Measurements from ENCODE around the gene FXYD6.
"Not testable (repeated sequence)": the region's sequence is repeated elsewhere in the genome, so short reads cannot be mapped to it uniquely, and the experiment has no call there.

Gene FXYD6

GRCh38 chr11:117868815-117869561, 7.5 kb downstream of the FXYD6 start:
- DNase-seq, result peak; percentile 13

GRCh38 chr11:117868088-117868487, 8.4 kb downstream of the FXYD6 start:
- no peak for DNase-seq

GRCh38 chr11:117866526-117866925, 9.9 kb downstream of the FXYD6 start:
- no peak for DNase-seq

- not testable (repeated sequence) for DNase-seq
Measured at GRCh38 chr11:117865546-117865945, 10.9 kb downstream of the FXYD6 start.

GRCh38 chr11:117863383-117863782, 13.1 kb downstream of the FXYD6 start:
- no peak for DNase-seq

GRCh38 chr11:117862753-117863152, 13.7 kb downstream of the FXYD6 start:
- no peak for DNase-seq

GRCh38 chr11:117862019-117862725, 14.3 kb downstream of the FXYD6 start:
- DNase-seq, result no peak

- DNase-seq, result peak; percentile 7
Measured at GRCh38 chr11:117861151-117862018, 15.1 kb downstream of the FXYD6 start.

GRCh38 chr11:117860139-117860538, 16.3 kb downstream of the FXYD6 start:
- no peak for DNase-seq

GRCh38 chr11:117859488-117860112, 16.9 kb downstream of the FXYD6 start:
- DNase-seq, result no peak

- DNase-seq, result no peak
Measured at GRCh38 chr11:117859061-117859460, 17.4 kb downstream of the FXYD6 start.

- DNase-seq, result no peak
Measured at GRCh38 chr11:117857734-117858414, 18.6 kb downstream of the FXYD6 start.

GRCh38 chr11:117855912-117856651, 20.4 kb downstream of the FXYD6 start:
- no peak for DNase-seq

- no peak for DNase-seq
Measured at GRCh38 chr11:117855186-117855845, 21.1 kb downstream of the FXYD6 start.

GRCh38 chr11:117852309-117852708, 24.1 kb downstream of the FXYD6 start:
- no peak for DNase-seq

- DNase-seq, result no peak
Measured at GRCh38 chr11:117851852-117852251, 24.6 kb downstream of the FXYD6 start.

- no peak for DNase-seq
Measured at GRCh38 chr11:117851106-117851505, 25.4 kb downstream of the FXYD6 start.

- DNase-seq, result no peak
Measured at GRCh38 chr11:117849781-117850414, 26.6 kb downstream of the FXYD6 start.

GRCh38 chr11:117843666-117844484, 32.6 kb downstream of the FXYD6 start:
- DNase-seq, result peak; percentile 63
